SK-N-SH (cell line): Measurements from ENCODE around the gene PAF1. TPM values are rescaled to one million over a fixed set of nuclear protein-coding genes. Genes with fewer than 3 reads are reported as not detected.

Source experiments
- CTCF ChIA-PET: fragments of 300-600, 350-600 bp; formaldehyde crosslinking; extraction: SDS; loops from one replicate; lab custom pipeline; 2021; lab: Yijun Ruan, JAX
- POLR2A ChIA-PET: fragments of 350-600 bp; sonication (Branson Sonifier 250); formaldehyde crosslinking; extraction: SDS; loops from one replicate; lab custom pipeline; 2020; ENCODE audit warnings: antibody characterized with exemption, inconsistent platforms; lab: Yijun Ruan, JAX
- DNase-seq: peaks from one replicate; pipeline ENCODE4 v3.0.0; 2012
- H2AFZ ChIP-seq: fragments of 200-600 bp; sonication (generic); 2 replicates; pipeline ENCODE4 v1.8.1; 2016; ENCODE audit warnings: antibody characterized with exemption, mild to moderate bottlenecking, low read depth
- H3F3A ChIP-seq: fragments of 200-600 bp; sonication (generic); replicated peaks from 2 replicates; pipeline ENCODE3; 2016; ENCODE audit warnings: antibody characterized with exemption, mild to moderate bottlenecking; ENCODE audit not compliant: insufficient read depth
- H3K27ac ChIP-seq, 2 experiments: fragments of 200-500 bp in 1 of 2; fragments of 200-600 bp in 1 of 2; sonication (Bioruptor generic) in 1 of 2; sonication (generic), shearing (Covaris generic) in 1 of 2; 2 replicates each; pipeline versions ENCODE4 v1.5.1 to v1.6.1; 2014 to 2016; ENCODE audit warnings: low read depth in 2 of 2, inconsistent platforms in 1 of 2, low read length in 1 of 2, mild to moderate bottlenecking in 1 of 2, mixed read lengths in 1 of 2
- H3K27me3 ChIP-seq: fragments of 200-600 bp; sonication (generic), shearing (Covaris generic); 2 replicates; pipeline ENCODE4 v1.6.1; 2016; ENCODE audit warnings: mixed run types; ENCODE audit not compliant: insufficient read depth
- H3K36me3 ChIP-seq, 2 experiments: fragments of 200-500 bp in 1 of 2; fragments of 200-600 bp in 1 of 2; sonication (Bioruptor generic) in 1 of 2; sonication (generic) in 1 of 2; replicated peaks in 1 of 2; 2 replicates each; pipeline versions ENCODE3 to v1.5.1; 2014 to 2016; ENCODE audit warnings: low read length in 1 of 2, mild to moderate bottlenecking in 1 of 2; ENCODE audit not compliant: insufficient read depth in 2 of 2, control insufficient read depth in 1 of 2
- H3K4me1 ChIP-seq, 2 experiments: fragments of 200-500 bp in 1 of 2; fragments of 200-600 bp in 1 of 2; sonication (Bioruptor generic) in 1 of 2; sonication (generic), shearing (Covaris generic) in 1 of 2; 2 replicates each; pipeline versions ENCODE4 v1.5.1 to v1.6.1; 2014 to 2016; ENCODE audit warnings: low read depth in 1 of 2, low read length in 1 of 2, mixed run types in 1 of 2; ENCODE audit not compliant: insufficient read depth in 2 of 2, control insufficient read depth in 1 of 2
- H3K4me2 ChIP-seq: fragments of 200-600 bp; sonication (generic), shearing (Covaris generic); 2 replicates; pipeline ENCODE4 v1.6.1; 2017; ENCODE audit warnings: mixed run types
- H3K4me3 ChIP-seq, 2 experiments: fragments of 200-500 bp in 1 of 2; fragments of 200-600 bp in 1 of 2; sonication (Bioruptor generic) in 1 of 2; sonication (generic), shearing (Covaris generic) in 1 of 2; 2 replicates each; pipeline versions ENCODE4 v1.5.1 to v1.8.1; 2014 to 2016; ENCODE audit warnings: low read depth in 2 of 2, inconsistent platforms in 1 of 2, low read length in 1 of 2, mild to moderate bottlenecking in 1 of 2, mixed read lengths in 1 of 2, moderate library complexity in 1 of 2
- H3K79me2 ChIP-seq: fragments of 200-600 bp; sonication (generic); 2 replicates; pipeline ENCODE4 v1.8.1; 2017; ENCODE audit warnings: mild to moderate bottlenecking; ENCODE audit not compliant: insufficient read depth
- H3K9ac ChIP-seq: fragments of 200-600 bp; sonication (generic); 2 replicates; pipeline ENCODE4 v1.6.1; 2017; ENCODE audit warnings: mixed run types
- H3K9me2 ChIP-seq: fragments of 200-600 bp; sonication (generic); 2 replicates; pipeline ENCODE4 v1.6.1; 2017; ENCODE audit warnings: mixed run types
- H3K9me3 ChIP-seq: fragments of 200-600 bp; sonication (generic); 2 replicates; pipeline ENCODE4 v1.6.1; 2017; ENCODE audit warnings: mixed run types, mild to moderate bottlenecking, moderate library complexity
- H4K20me1 ChIP-seq: fragments of 200-600 bp; sonication (generic); 2 replicates; pipeline ENCODE4 v1.6.1; 2017; ENCODE audit warnings: mild to moderate bottlenecking, mixed run types; ENCODE audit not compliant: insufficient read depth
- CHD2 ChIP-seq: fragments of 150-350 bp; IDR thresholded peaks from 2 replicates; pipeline ENCODE4 v1.6.1; 2018; ENCODE audit warnings: low read length; ENCODE audit not compliant: partially characterized antibody
- ELF1 ChIP-seq: IDR thresholded peaks from 2 replicates; pipeline ENCODE4 v1.4.0; 2012
- EP300 ChIP-seq, 2 experiments: IDR thresholded peaks; 2 replicates each; pipeline versions ENCODE4 v1.4.0 to v1.6.1; 2012; ENCODE audit warnings: borderline replicate concordance in 1 of 2, low read depth in 1 of 2, low read length in 1 of 2
- FOXJ3 ChIP-seq: sonication (generic); formaldehyde crosslinking; IDR thresholded peaks from 2 replicates; pipeline ENCODE4 v1.5.1; 2020; ENCODE audit warnings: mild to moderate bottlenecking, missing genetic modification reagents
- GATA2 ChIP-seq: sonication (generic); formaldehyde crosslinking; IDR thresholded peaks from 2 replicates; pipeline ENCODE4 v1.5.0; 2020; ENCODE audit warnings: mild to moderate bottlenecking, missing genetic modification reagents
- IRF3 ChIP-seq: fragments of 150-350 bp; IDR thresholded peaks from 2 replicates; pipeline ENCODE4 v1.6.1; 2016; ENCODE audit warnings: mild to moderate bottlenecking, low read depth, low read length
- JUND ChIP-seq: IDR thresholded peaks from 2 replicates; pipeline ENCODE4 v1.4.0; 2012
- MEF2A ChIP-seq: IDR thresholded peaks from 2 replicates; pipeline ENCODE4 v1.4.0; 2012; ENCODE audit warnings: low read depth, borderline replicate concordance
- MXI1 ChIP-seq: IDR thresholded peaks from 2 replicates; pipeline ENCODE4 v1.6.1; 2012; ENCODE audit warnings: mild to moderate bottlenecking, low read depth, low read length, improper control_type of control experiment
- RAD21 ChIP-seq: IDR thresholded peaks from 2 replicates; pipeline ENCODE4 v1.6.1; 2012; ENCODE audit warnings: mild to moderate bottlenecking, low read length
- RCOR1 ChIP-seq: fragments of 150-350 bp; IDR thresholded peaks from 2 replicates; pipeline ENCODE4 v1.6.1; 2017; ENCODE audit warnings: antibody characterized with exemption, low read length
- SIN3A ChIP-seq: IDR thresholded peaks from 2 replicates; pipeline ENCODE4 v1.6.1; 2012; ENCODE audit warnings: low read depth, mild to moderate bottlenecking, low read length, moderate library complexity, borderline replicate concordance
- TAF1 ChIP-seq: IDR thresholded peaks from 2 replicates; pipeline ENCODE4 v1.6.1; 2012; ENCODE audit warnings: low read depth, mild to moderate bottlenecking, low read length, moderate library complexity, borderline replicate concordance
- TEAD4 ChIP-seq: IDR thresholded peaks from 2 replicates; pipeline ENCODE4 v1.4.0; 2012; ENCODE audit warnings: mild to moderate bottlenecking, borderline replicate concordance; ENCODE audit not compliant: insufficient read depth
- YY1 ChIP-seq: IDR thresholded peaks from 2 replicates; pipeline ENCODE4 v1.4.0; 2012; ENCODE audit warnings: low read depth, mild to moderate bottlenecking
- ZBTB33 ChIP-seq: IDR thresholded peaks from 2 replicates; pipeline ENCODE4 v1.4.0; 2012; ENCODE audit warnings: low read depth, borderline replicate concordance
- WGBS: methylation state at CpG from one replicate; pipeline ENCODE4 v1.1.6; 2017; ENCODE audit warnings: low lambda C conversion rate; 5-methylcytosine and 5-hydroxymethylcytosine counted together
- polyA plus RNA-seq, 3 experiments: library from polyadenylated mRNA; depleted of rRNA; stranded (reverse); fragments of >200 nt; gene quantifications; 2 replicates each; pipeline ENCODE4 v1.2.3, GENCODE V29; 2012
- TF ChIP-seq, protein P1 (sequence below): IDR thresholded peaks from 2 replicates; pipeline ENCODE4 v1.6.1; 2012; ENCODE audit warnings: mild to moderate bottlenecking, low read depth, low read length, moderate library complexity

PAF1 gene
- polyA plus RNA-seq, 1 of the 3 experiments (the other 2 are of a cell fraction): 65.3 TPM

DNA sequence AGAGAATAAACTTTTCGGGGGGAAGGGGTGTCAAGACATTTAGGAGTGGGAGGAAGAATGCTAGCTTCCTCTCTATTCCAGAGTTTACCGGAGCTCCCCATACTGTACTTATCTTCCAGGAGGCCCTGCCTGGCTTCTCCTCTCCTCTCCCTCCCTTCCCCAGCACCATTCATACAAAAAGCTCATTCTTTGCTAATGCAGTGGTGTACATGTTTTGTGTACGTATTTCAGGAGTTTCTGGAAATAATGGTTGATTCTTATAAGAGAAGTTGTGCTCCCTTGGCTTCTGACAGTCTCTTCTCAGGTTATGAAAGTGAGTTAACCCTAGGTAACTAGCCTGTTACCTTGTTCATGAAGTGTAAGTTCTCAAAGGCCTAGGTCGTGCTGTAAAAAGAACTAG lies 41.6 kb downstream of the PAF1 start:
- H2AFZ ChIP-seq: no peak overlapping the region
- no peak overlapping the region for H3K9ac ChIP-seq
- H3K36me3 ChIP-seq: peaks cover 46 to 59% of the 10 kb centered on the region in 2 experiments
- H3F3A ChIP-seq: peaks cover 4% of the 10 kb centered on the region
- no peaks in the 10 kb centered on the region for H3K9me2 ChIP-seq
- no peak for DNase-seq
- no peak overlapping the region for H3K4me3 ChIP-seq
- ChIA-PET CTCF (interaction anchor here (1.6 kb wide), 1 partner anchor 13 kb away, joined by 4 read pairs; no protein-coding TSS in a partner anchor), POLR2A (no interaction called here)
- peaks cover 0 to 2% of the 10 kb centered on the region in 2 experiments; a peak in 2 of 4 replicates for H3K4me1 ChIP-seq
- no peaks in the 10 kb centered on the region for H3K9me3 ChIP-seq
- H3K27me3 ChIP-seq: no peaks in the 10 kb centered on the region
- H3K79me2 ChIP-seq: peaks cover 87% of the 10 kb centered on the region
- H3K27ac ChIP-seq: no peak overlapping the region
- no peak overlapping the region for H3K4me2 ChIP-seq
- TF ChIP-seq RCOR1: no peak
- TF ChIP-seq ELF1: no peak
- no peak for TF ChIP-seq TAF1
- TF ChIP-seq TEAD4: no peak
- TF ChIP-seq CHD2: no peak
- TF ChIP-seq RAD21: no peak
- no peak for TF ChIP-seq MXI1
- TF ChIP-seq, protein P1, sequence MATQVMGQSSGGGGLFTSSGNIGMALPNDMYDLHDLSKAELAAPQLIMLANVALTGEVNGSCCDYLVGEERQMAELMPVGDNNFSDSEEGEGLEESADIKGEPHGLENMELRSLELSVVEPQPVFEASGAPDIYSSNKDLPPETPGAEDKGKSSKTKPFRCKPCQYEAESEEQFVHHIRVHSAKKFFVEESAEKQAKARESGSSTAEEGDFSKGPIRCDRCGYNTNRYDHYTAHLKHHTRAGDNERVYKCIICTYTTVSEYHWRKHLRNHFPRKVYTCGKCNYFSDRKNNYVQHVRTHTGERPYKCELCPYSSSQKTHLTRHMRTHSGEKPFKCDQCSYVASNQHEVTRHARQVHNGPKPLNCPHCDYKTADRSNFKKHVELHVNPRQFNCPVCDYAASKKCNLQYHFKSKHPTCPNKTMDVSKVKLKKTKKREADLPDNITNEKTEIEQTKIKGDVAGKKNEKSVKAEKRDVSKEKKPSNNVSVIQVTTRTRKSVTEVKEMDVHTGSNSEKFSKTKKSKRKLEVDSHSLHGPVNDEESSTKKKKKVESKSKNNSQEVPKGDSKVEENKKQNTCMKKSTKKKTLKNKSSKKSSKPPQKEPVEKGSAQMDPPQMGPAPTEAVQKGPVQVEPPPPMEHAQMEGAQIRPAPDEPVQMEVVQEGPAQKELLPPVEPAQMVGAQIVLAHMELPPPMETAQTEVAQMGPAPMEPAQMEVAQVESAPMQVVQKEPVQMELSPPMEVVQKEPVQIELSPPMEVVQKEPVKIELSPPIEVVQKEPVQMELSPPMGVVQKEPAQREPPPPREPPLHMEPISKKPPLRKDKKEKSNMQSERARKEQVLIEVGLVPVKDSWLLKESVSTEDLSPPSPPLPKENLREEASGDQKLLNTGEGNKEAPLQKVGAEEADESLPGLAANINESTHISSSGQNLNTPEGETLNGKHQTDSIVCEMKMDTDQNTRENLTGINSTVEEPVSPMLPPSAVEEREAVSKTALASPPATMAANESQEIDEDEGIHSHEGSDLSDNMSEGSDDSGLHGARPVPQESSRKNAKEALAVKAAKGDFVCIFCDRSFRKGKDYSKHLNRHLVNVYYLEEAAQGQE: no peak
- TF ChIP-seq JUND: no peak
- TF ChIP-seq SIN3A: no peak
- no peak for TF ChIP-seq GATA2
- no peak for TF ChIP-seq IRF3
- TF ChIP-seq ZBTB33: no peak
- no peak for TF ChIP-seq MEF2A
- no peak for TF ChIP-seq YY1
- no peak for TF ChIP-seq FOXJ3 (CRISPR knock-in tag)
- TF ChIP-seq EP300 (IDR thresholded peaks at IDR 0.05; ENCODE audit: borderline replicate concordance in 1 of 2, low read depth in 1 of 2, low read length in 1 of 2): no peak
- H4K20me1 ChIP-seq: peaks cover 58% of the 10 kb centered on the region
- WGBS: 92% methylated on average over 4 of the region's 4 CpGs
